Neuronal stem cell (in vitro differentiated cells): ENCODE data around the gene TMED1.
A peak's percentile ranks its signal among the peaks of the same experiment; 100 is the strongest.
"Not testable (repeated sequence)": the region's sequence is repeated elsewhere in the genome, so short reads cannot be mapped to it uniquely, and the experiment has no call there.

Experiments used
- DNase-seq: peaks from one replicate; pipeline ENCODE4 v3.0.0-alpha.2; 2013; ENCODE audit warnings: low spot score
- H2AFZ ChIP-seq: one replicate; pipeline ENCODE4 v1.6.1; 2013; ENCODE audit warnings: mild to moderate bottlenecking, low read length, inconsistent platforms
- H2AK5ac ChIP-seq: 2 replicates; pipeline ENCODE4 v1.6.1; 2013; ENCODE audit warnings: low read depth, mild to moderate bottlenecking, inconsistent platforms, low read length, moderate library complexity, mixed read lengths
- H2BK120ac ChIP-seq: 2 replicates; pipeline ENCODE4 v1.6.1; 2013; ENCODE audit warnings: low read depth, mild to moderate bottlenecking, inconsistent platforms, low read length, moderate library complexity, mixed read lengths
- H2BK12ac ChIP-seq: one replicate; pipeline ENCODE4 v1.6.1; 2013; ENCODE audit warnings: low read length, inconsistent platforms
- H2BK15ac ChIP-seq: 2 replicates; pipeline ENCODE4 v1.6.1; 2013; ENCODE audit warnings: mild to moderate bottlenecking, low read length, inconsistent platforms, mixed read lengths
- H2BK5ac ChIP-seq: one replicate; pipeline ENCODE4 v1.6.1; 2013; ENCODE audit warnings: inconsistent platforms, mild to moderate bottlenecking, low read length, moderate library complexity
- H3K14ac ChIP-seq: one replicate; pipeline ENCODE4 v1.6.1; 2013; ENCODE audit warnings: low read length, inconsistent platforms
- H3K18ac ChIP-seq: 2 replicates; pipeline ENCODE4 v1.6.1; 2013; ENCODE audit warnings: low read length, inconsistent platforms
- H3K23ac ChIP-seq: 2 replicates; pipeline ENCODE4 v1.6.1; 2013; ENCODE audit warnings: low read depth, mild to moderate bottlenecking, mixed read lengths, low read length, inconsistent platforms; ENCODE audit not compliant: poor library complexity
- H3K27ac ChIP-seq: replicated peaks from 3 replicates; pipeline ENCODE4 v1.5.1; 2013; ENCODE audit warnings: low read length, inconsistent platforms
- H3K27me3 ChIP-seq, 3 experiments: 2 replicates each; pipeline ENCODE4 v1.6.1; 2013; ENCODE audit warnings: low read length in 3 of 3, mild to moderate bottlenecking in 2 of 3, inconsistent platforms in 1 of 3, low read depth in 1 of 3, mixed read lengths in 1 of 3, moderate library complexity in 1 of 3; ENCODE audit not compliant: control insufficient read depth in 3 of 3, insufficient read depth in 3 of 3
- H3K36me3 ChIP-seq, 2 donors: replicated peaks in 1 of 2; 2 replicates each; pipeline ENCODE4 v1.6.1; 2013; ENCODE audit warnings: low read length in 2 of 2; ENCODE audit not compliant: control insufficient read depth in 2 of 2, insufficient read depth in 2 of 2
- H3K4ac ChIP-seq: 2 replicates; pipeline ENCODE4 v1.6.1; 2013; ENCODE audit warnings: inconsistent platforms, mild to moderate bottlenecking, low read length, moderate library complexity
- H3K4me1 ChIP-seq, 2 donors: 1 replicate in 1 of 2; 2 replicates in 1 of 2; pipeline ENCODE4 v1.6.1; 2013; ENCODE audit warnings: low read length in 2 of 2, low read depth in 1 of 2; ENCODE audit not compliant: control insufficient read depth in 2 of 2, insufficient read depth in 1 of 2
- H3K4me2 ChIP-seq: one replicate; pipeline ENCODE4 v1.6.1; 2013; ENCODE audit warnings: mild to moderate bottlenecking, low read length, inconsistent platforms; ENCODE audit not compliant: insufficient read depth, poor library complexity, severe bottlenecking
- H3K4me3 ChIP-seq, 2 donors: 2 replicates each; pipeline ENCODE4 v1.5.1; 2013; ENCODE audit warnings: low read length in 2 of 2, mild to moderate bottlenecking in 2 of 2, inconsistent platforms in 1 of 2, moderate library complexity in 1 of 2
- H3K79me1 ChIP-seq: one replicate; pipeline ENCODE4 v1.6.1; 2013; ENCODE audit warnings: low read depth, mild to moderate bottlenecking, inconsistent platforms, low read length, moderate library complexity
- H3K9ac ChIP-seq: one replicate; pipeline ENCODE4 v1.6.1; 2013; ENCODE audit warnings: mild to moderate bottlenecking, low read depth, low read length, inconsistent platforms; ENCODE audit not compliant: poor library complexity
- H3K9me3 ChIP-seq, 2 donors: replicated peaks in 1 of 2; 2 replicates each; pipeline versions ENCODE3 to v1.6.1; 2013; ENCODE audit warnings: low read length in 2 of 2, mild to moderate bottlenecking in 2 of 2, inconsistent platforms in 1 of 2, low read depth in 1 of 2, mixed read lengths in 1 of 2, moderate library complexity in 1 of 2; ENCODE audit not compliant: control insufficient read depth in 2 of 2, insufficient read depth in 1 of 2
- H4K8ac ChIP-seq: one replicate; pipeline ENCODE4 v1.6.1; 2013; ENCODE audit warnings: low read depth, mild to moderate bottlenecking, inconsistent platforms, low read length, moderate library complexity
- H4K91ac ChIP-seq: one replicate; pipeline ENCODE4 v1.6.1; 2013; ENCODE audit warnings: low read length, low read depth, mild to moderate bottlenecking, inconsistent platforms; ENCODE audit not compliant: poor library complexity
- WGBS, 2 donors: extraction: QIAGEN DNeasy Blood & Tissue Kit; methylation state at CpG; one replicate each; pipeline ENCODE4 v1.1.7; 2013; ENCODE audit warnings: missing lambda C conversion rate in 2 of 2, mixed read lengths in 1 of 2; ENCODE audit not compliant: insufficient read length in 2 of 2, insufficient replicate concordance in 1 of 2; ENCODE audit errors: extremely low coverage in 2 of 2; 5-methylcytosine and 5-hydroxymethylcytosine counted together

Gene TMED1

GRCh38 chr19:10856899-10857298 is 20.9 kb upstream of the TMED1 start:
- not testable (repeated sequence) for H3K9me3 ChIP-seq, H4K8ac ChIP-seq, H2AK5ac ChIP-seq, H2BK12ac ChIP-seq, DNase-seq, H2BK15ac ChIP-seq, H3K18ac ChIP-seq, H3K36me3 ChIP-seq, H3K4me3 ChIP-seq, H3K9ac ChIP-seq, H3K79me1 ChIP-seq, H3K4me1 ChIP-seq, H3K14ac ChIP-seq, H2BK120ac ChIP-seq, H3K4ac ChIP-seq, H3K27me3 ChIP-seq, H2AFZ ChIP-seq, H3K27ac ChIP-seq, H3K23ac ChIP-seq, H2BK5ac ChIP-seq, H3K4me2 ChIP-seq, H4K91ac ChIP-seq
- no CpG with 5 or more reads among the region's 1 CpG for WGBS, 2 donors

- no CpG with 5 or more reads among the region's 5 CpGs for WGBS, 2 donors
- H2BK120ac ChIP-seq, result no peak overlapping the region
Observed at GRCh38 chr19:10855879-10856522, 20.0 kb upstream of the TMED1 start.

GRCh38 chr19:10854350-10855089 is 18.5 kb upstream of the TMED1 start:
- no peaks in the 10 kb centered on the region for H3K36me3 ChIP-seq
- no peak overlapping the region for H3K14ac ChIP-seq
- no peak overlapping the region for H2BK120ac ChIP-seq
- H3K4me3 ChIP-seq, result no peak overlapping the region
- no peak overlapping the region for H3K18ac ChIP-seq
- no peak overlapping the region for H3K4me2 ChIP-seq
- H2AFZ ChIP-seq, result no peak overlapping the region
- DNase-seq, result no peak
- no peak overlapping the region for H4K91ac ChIP-seq
- H3K23ac ChIP-seq, result no peak overlapping the region
- H3K4ac ChIP-seq, result no peak overlapping the region
- H2AK5ac ChIP-seq, result peak overlapping the region; percentile 31
- H3K79me1 ChIP-seq, result peaks cover 3% of the 10 kb centered on the region
- peaks cover 0 to 3% of the 10 kb centered on the region in 2 donors for H3K9me3 ChIP-seq
- no peaks in the 10 kb centered on the region for H3K4me1 ChIP-seq
- no peak overlapping the region for H2BK5ac ChIP-seq
- no peak overlapping the region for H3K27ac ChIP-seq
- H4K8ac ChIP-seq, result no peak overlapping the region
- no peak overlapping the region for H2BK12ac ChIP-seq
- H3K27me3 ChIP-seq, result no peaks in the 10 kb centered on the region
- H2BK15ac ChIP-seq, result no peak overlapping the region
- no peak overlapping the region for H3K9ac ChIP-seq
- no CpG with 5 or more reads among the region's 7 CpGs for WGBS, 2 donors

More at GRCh38 chr19:10855879-10856522, 20.0 kb upstream of the TMED1 start:
- Histone ChIP-seq H3K4me1 (no peaks in the 10 kb centered on the region), H3K9me3 (no peaks in the 10 kb centered on the region), H3K23ac (no peak overlapping the region), H2BK5ac (no peak overlapping the region), H3K18ac (no peak overlapping the region), H2AK5ac (no peak overlapping the region), H3K4me3 (peak overlapping the region in 1 of 2 donors; percentile 49), H3K79me1 (no peaks in the 10 kb centered on the region), H2BK12ac (no peak overlapping the region), H3K4ac (no peak overlapping the region), H3K27ac (no peak overlapping the region), H2AFZ (peak overlapping the region; percentile 6), H4K91ac (no peak overlapping the region), H4K8ac (no peak overlapping the region), H3K36me3 (no peaks in the 10 kb centered on the region), H3K4me2 (no peak overlapping the region), H3K9ac (no peak overlapping the region), H3K27me3 (no peaks in the 10 kb centered on the region), H2BK15ac (no peak overlapping the region), H3K14ac (no peak overlapping the region)
- no peak for DNase-seq

DNA sequence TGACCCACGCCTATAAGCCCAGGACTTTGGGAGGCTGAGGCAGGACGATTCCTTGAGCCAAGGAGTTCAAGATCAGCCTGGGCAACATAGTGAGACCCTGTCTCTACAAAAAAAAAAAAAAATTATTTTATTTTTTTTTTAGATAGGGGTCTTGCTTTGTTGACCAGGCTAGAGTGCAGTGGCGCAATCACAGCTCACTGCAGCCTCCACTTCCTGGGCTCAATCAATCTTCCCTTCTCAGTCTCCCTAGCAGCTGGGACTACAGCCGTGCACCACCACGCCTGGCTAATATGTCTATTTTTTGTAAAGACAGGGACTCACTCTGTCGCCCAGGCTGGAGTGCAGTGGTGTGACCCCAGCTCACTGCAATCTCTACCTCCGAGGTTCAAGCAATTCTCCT is 16.9 kb upstream of the TMED1 start:
- H3K4me3 ChIP-seq, result no peak overlapping the region
- H3K36me3 ChIP-seq, result no peaks in the 10 kb centered on the region
- H2BK12ac ChIP-seq, result no peak overlapping the region
- peaks cover 0 to 3% of the 10 kb centered on the region in 2 donors for H3K9me3 ChIP-seq
- no peak overlapping the region for H4K8ac ChIP-seq
- H2AFZ ChIP-seq, result no peak overlapping the region
- no peak overlapping the region for H2BK15ac ChIP-seq
- H4K91ac ChIP-seq, result no peak overlapping the region
- H2BK120ac ChIP-seq, result no peak overlapping the region
- H3K9ac ChIP-seq, result no peak overlapping the region
- H3K14ac ChIP-seq, result no peak overlapping the region
- no peak overlapping the region for H2BK5ac ChIP-seq
- DNase-seq, result no peak
- no CpG with 5 or more reads among the region's 7 CpGs for WGBS, 2 donors
- no peaks in the 10 kb centered on the region for H3K4me1 ChIP-seq
- no peak overlapping the region for H3K4ac ChIP-seq
- no peaks in the 10 kb centered on the region for H3K27me3 ChIP-seq
- H2AK5ac ChIP-seq, result no peak overlapping the region
- H3K79me1 ChIP-seq, result peaks cover 3% of the 10 kb centered on the region
- H3K4me2 ChIP-seq, result no peak overlapping the region
- H3K23ac ChIP-seq, result no peak overlapping the region
- no peak overlapping the region for H3K27ac ChIP-seq
- H3K18ac ChIP-seq, result no peak overlapping the region
